ENCODE data around the gene CALCOCO2.
A peak's percentile ranks its signal among the peaks of the same experiment; 100 is the strongest.

The CALCOCO2 gene, protein sequence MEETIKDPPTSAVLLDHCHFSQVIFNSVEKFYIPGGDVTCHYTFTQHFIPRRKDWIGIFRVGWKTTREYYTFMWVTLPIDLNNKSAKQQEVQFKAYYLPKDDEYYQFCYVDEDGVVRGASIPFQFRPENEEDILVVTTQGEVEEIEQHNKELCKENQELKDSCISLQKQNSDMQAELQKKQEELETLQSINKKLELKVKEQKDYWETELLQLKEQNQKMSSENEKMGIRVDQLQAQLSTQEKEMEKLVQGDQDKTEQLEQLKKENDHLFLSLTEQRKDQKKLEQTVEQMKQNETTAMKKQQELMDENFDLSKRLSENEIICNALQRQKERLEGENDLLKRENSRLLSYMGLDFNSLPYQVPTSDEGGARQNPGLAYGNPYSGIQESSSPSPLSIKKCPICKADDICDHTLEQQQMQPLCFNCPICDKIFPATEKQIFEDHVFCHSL

DNA sequence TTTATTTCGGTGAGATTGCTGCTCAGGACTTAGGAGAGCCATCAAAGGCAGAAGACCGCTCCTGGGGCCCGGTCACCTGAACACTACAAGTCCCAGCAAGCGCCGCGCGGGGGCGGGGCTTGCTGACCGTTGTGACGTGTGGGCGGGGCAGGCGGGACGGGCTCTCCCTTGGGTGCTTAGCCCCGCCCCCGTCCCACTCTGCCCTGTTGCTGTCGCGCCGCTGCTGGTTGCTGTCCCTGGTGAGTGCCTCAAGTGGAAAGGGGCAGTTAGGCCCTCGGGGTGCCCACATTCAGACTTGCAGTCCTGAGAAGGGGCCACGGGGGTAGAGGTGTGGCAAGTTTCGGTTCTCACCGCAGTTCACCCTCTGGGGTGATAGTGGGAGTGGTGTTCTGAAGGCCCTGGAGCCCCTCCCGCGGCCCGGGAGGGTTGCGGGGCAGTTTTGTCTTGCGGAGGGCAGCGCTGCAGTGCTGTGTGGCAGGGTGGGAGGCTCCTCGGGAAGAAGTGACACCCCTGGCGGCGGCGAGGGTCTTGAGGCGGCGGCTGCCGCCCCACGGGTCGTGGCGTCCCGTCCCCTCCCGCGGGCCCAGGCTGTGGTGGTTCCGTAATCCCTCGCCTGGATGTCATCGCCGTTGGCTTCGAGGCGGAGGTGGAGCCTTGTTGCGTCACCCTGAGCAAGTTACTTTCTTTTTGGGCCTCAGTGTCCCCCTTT is at the start of gene CALCOCO2:
Gene CALCOCO2, plus strand, starts transcription at position 196 of the 709 bp plus-strand sequence. CDS start 10,673 bp downstream, outside the sequence.
- Histone ChIP-seq H3K4me3 (peak within 1 kb of the TSS; percentile 84), H3K27ac (peak within 1 kb of the TSS; percentile 91 to 96)
- peak; percentile 97 for DNase-seq (ENCODE audit: low spot score)
- TF ChIP-seq, protein P1, sequence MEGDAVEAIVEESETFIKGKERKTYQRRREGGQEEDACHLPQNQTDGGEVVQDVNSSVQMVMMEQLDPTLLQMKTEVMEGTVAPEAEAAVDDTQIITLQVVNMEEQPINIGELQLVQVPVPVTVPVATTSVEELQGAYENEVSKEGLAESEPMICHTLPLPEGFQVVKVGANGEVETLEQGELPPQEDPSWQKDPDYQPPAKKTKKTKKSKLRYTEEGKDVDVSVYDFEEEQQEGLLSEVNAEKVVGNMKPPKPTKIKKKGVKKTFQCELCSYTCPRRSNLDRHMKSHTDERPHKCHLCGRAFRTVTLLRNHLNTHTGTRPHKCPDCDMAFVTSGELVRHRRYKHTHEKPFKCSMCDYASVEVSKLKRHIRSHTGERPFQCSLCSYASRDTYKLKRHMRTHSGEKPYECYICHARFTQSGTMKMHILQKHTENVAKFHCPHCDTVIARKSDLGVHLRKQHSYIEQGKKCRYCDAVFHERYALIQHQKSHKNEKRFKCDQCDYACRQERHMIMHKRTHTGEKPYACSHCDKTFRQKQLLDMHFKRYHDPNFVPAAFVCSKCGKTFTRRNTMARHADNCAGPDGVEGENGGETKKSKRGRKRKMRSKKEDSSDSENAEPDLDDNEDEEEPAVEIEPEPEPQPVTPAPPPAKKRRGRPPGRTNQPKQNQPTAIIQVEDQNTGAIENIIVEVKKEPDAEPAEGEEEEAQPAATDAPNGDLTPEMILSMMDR (IDR thresholded peaks at IDR 0.05) = no peak

DNA sequence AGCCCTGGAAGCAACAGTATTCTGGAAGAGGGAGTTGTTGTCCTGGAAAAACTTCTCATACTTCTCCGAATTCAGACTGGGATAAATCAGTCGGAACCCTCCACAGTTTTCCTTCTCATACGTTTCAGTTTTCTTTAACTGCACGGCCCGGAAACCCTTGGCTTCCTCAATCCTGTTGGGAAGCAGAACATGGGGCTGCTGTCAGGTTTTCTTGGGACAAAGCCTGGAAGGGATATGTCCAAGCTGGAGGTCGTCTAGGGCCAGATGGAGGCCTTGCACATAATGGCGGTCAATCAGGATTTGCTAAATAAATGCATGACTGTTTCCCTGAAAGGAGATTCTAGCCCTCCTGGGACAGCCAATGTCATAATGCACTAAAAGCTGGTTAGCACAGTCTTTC is 43.0 kb upstream of the CALCOCO2 start:
- H3K27ac ChIP-seq = no peak overlapping the region
- DNase-seq (ENCODE audit: low spot score) = no peak
- TF ChIP-seq, protein P1 (IDR thresholded peaks at IDR 0.05) = no peak
- no peak overlapping the region for H3K4me3 ChIP-seq

DNA sequence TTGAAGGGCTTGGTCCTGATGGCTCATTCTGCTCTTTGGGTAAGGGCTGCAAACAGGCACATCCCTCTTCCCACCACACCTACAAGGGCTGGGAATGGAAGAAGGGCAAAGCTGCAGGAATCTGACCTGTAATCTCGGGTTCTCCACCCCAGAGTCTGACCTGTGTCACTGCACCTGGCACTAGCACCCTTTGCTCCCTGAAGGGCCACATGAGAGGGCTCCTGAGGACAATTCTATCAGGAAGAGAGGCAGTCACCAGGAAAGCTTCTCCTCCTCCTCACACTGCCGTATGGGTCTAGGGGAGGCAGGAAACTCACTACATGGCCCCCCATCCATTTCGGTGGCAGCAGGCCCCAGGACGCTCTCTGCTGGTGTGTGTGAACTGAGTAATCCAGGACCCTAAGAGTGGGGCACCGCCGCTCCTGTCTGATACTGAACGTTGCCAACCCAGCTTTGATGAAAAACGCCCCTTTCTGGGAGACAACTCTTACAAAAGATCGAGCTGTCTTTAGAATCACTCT is 40.2 kb upstream of the CALCOCO2 start:
- Histone ChIP-seq H3K27ac (no peak overlapping the region), H3K4me3 (no peak overlapping the region)
- no peak for DNase-seq (ENCODE audit: low spot score)
- TF ChIP-seq, protein P1 (IDR thresholded peaks at IDR 0.05) = no peak

DNA sequence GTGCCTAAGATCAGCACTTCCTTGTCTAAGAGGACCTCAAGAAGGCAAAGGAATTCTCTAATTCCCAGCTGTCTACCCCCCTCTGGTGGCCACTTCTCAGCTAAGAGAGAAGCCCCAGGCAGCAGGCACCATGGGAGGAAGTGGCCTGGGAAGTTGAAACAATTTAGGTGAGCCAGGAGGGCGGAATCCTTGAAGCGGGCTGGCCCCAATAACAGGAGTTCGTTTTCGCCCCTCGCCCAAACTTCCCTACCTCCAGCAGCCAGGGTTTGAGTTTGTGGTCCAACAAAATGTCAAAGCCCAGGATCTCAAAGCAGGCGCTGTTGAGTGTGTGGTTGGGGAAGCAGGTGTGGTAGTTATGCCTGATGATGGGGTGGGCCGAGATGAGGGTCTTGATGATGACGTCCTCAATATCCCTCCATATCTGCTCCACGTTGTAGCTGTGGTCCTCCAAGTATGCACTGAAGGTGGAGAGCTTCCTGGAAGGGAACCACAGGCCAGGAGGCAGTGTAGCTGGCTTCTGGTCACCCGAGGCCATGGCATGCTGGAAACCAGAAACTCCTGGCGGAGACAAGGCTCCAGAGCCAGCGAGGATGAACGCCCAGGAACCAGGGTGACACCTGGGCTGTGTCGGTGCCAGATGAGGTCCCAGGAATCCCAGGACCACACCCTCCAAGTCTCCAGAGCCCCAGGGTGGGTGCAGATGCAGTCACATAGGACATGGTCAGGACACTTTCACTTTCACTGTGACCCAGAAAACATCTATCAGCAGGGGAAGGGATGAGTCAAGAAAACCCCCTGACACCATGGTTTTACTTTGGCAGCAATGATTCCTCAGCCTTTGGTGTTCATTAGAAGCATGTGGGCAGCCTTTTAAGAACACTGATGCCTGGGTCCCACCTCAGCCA is 39.5 kb upstream of the CALCOCO2 start:
- no peak for DNase-seq (ENCODE audit: low spot score)
- Histone ChIP-seq H3K4me3 (no peak overlapping the region), H3K27ac (no peak overlapping the region)
- TF ChIP-seq, protein P1 (IDR thresholded peaks at IDR 0.05) = peak; percentile 68

DNA sequence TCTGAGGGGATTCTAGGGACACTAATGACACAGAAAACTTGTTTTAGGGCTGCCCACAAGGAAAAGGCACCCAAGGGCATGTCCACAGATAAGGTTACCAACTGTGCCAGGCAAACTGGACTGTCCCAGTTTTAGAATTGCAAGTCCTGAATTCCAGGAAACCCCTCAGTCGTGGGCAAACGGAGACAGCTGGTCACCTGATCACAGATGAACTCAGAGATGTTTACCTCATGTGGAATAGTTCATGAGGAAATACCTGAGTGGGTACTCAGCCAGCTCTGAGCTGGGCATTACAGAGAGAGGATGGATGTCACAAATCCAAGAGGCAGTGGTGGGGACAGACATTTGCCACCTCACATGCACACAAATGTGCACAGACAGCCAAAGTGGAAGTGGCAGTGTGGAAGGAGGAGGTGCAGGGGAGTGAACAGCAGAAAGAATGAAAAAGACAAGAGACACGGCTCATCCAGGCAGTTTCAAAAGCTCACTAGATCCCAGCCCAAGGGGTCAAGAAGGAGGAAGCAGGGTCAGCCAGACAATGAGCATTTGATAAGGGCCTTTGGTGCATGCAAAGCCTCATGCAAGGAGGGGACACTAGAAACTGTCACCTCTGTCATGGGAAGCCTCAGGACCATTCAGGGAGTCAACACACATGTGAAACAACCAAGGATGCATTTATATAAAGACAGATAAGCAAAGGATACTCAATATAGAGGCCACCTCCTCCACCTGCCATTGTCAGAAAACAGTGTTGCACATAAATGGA is 38.6 kb upstream of the CALCOCO2 start:
- no peak for DNase-seq (ENCODE audit: low spot score)
- H3K27ac ChIP-seq = no peak overlapping the region
- TF ChIP-seq, protein P1 (IDR thresholded peaks at IDR 0.05) = no peak

More for the DNA sequence above, 38.6 kb upstream of the CALCOCO2 start:
- no peak overlapping the region for H3K4me3 ChIP-seq

Data from coronary artery (tissue), 2 donors.